HG02678 (cell line): ENCODE measurements around the gene FCGBP.
"Not testable (repeated sequence)": the region's sequence is repeated elsewhere in the genome, so short reads cannot be mapped to it uniquely, and the experiment has no call there.

Source experiments
- ATAC-seq: cut with Tn5 transposase; IDR thresholded peaks from one replicate; pipeline ENCODE4 v1.9.1; 2021; ENCODE audit warnings: mild to moderate bottlenecking, moderate library complexity; ENCODE audit not compliant: unreplicated experiment

Gene FCGBP

DNA sequence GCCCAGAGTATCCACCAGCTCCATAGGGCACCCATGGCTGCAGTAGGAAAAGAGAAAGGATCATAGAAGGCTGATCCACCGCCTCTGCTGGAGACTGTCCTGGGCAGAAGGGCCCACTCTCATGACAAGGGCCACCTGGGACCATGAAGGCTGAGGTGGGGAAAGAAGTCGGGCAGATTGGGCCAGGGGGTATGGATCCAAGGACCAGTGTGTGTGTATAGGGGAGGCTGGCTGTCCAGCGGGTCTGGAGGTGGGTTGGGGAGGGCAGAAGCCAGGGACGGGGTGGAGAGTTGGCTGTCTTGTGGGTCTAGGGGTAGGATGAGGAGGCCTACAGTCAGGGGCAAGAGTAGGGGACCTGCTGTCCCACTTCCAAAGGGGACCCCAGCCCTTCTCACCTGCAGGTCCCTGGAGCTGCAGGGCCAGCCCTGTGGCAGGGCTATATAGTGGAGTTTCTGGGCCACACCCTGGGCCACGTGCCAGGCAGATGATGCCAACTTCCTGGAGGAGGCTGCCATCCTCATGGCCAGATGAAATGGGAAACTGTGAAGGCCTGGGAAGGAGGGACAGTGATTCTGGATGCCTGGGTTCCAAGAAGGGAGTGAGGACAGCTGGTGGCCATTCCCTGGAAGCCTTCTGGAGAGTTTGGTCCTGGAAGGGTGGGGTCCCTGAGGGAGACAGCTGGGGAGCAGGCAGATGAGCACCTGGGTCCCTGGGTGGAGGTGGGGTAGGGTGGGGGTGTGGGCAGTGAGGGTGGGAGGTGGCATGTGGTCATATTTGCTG is at the start of gene FCGBP:
Gene FCGBP (minus strand): TSS at position 51 of the 780 bp plus-strand sequence.
- ATAC-seq = no peak

DNA sequence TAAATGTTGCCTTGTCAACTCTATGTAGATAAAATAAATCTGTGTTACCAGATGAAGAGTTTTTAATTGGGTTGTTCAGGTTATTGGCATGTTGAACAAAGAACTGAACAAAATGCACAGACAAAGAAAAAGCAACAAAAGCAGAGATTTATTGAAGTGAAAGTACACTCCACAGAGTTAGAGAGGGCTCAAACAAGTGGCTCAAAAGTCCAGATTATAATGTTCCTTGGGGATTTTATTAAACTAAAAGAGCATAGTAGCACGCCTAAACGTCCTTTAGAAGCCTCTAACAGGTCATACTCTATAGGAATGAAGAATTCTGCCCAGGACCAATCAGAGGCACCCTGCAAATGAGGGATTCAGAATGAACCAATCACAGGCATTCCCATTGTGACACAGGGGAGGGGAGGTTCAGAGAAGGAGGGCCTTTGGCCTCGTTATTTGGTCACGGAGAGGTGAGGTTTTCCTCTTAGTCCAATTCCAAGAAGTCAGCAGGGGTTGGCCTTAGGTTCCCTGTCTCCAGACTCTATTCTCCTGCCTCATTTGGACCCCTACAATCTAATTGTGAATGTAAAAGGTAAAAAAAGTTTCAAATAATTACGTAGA is 49.4 kb upstream of the FCGBP start:
- no peak for ATAC-seq

DNA sequence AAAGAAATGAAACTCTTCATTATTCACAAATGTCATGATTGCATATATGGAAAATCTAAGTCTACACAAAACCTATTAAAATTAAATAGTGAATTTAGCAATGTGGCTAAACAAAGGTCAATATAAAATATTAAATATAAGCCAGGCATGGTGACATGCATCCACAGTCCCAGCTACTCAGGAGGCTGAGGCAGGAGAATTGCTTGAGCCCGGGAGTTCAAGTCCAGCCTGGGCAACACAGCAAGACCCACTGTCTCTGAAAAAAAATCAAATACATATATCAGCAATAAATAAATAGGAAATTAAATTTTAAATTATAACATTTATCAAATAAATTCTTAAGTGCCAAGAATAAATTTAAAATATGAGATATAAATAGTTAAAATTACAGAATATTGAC is 48.4 kb upstream of the FCGBP start:
- ATAC-seq = no peak

DNA sequence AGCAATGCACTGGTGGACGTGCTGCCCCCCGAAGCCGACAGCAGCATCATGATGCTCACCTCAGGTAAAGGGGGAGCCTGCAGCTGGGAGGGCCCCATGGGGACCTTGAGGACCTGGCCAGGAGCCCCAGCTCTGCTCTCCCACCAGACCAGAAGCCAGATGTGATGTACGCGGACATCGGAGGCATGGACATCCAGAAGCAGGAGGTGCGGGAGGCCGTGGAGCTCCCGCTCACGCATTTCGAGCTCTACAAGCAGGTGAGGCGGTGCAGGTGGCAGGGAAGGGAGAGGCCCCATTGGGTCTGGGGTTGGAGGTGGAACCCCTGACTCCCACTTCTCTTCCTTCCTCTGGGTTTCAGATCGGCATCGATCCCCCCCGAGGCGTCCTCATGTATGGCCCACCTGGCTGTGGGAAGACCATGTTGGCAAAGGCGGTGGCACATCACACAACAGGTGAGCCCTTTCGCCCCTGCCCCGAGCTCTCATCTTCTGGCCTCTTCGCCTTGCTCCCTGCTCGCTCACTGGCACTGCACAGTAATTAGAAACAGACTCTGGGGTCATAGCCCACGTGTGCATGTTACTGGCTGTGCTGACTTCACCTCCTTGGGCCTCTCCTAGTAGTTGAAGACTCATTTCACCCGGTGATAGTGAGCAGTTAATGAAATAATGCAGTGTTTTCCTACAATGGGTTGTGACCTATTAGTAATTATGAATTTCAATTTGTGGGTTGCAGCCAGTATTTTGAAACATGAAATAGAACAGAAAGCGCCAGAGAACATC is 40.1 kb upstream of the FCGBP start:
- no peak for ATAC-seq

DNA sequence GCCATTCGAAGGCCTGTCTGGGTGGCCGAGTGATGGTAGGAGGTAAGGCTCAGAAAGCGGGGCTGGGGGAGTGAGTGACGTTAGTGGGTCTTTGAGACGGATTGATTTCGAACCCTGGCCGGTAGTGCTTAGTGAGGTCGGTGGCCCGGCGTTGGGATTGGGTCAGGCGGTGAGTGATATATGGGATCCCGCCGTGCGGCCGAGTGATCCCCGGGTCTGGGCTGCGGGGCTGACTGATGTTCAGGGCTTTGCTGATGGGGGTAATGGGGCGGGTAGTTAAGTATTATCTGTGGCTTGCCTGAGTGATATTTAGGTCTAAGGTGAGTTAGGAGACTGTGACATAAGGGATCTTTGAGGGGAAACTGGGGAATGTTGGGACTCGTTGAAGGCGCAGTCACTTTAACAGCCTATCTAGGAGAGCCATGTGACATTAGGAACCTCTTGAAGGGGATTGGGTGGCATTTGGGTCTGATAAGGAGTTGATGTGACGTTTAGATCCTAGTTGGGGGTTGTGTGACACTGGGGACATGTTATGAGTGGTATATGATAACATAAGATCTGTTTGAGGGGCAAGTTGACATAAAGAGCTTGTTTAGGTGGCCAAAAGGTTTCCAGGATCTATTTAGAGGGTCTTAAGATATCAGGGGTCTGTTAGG is 37.1 kb upstream of the FCGBP start:
- ATAC-seq = no peak

DNA sequence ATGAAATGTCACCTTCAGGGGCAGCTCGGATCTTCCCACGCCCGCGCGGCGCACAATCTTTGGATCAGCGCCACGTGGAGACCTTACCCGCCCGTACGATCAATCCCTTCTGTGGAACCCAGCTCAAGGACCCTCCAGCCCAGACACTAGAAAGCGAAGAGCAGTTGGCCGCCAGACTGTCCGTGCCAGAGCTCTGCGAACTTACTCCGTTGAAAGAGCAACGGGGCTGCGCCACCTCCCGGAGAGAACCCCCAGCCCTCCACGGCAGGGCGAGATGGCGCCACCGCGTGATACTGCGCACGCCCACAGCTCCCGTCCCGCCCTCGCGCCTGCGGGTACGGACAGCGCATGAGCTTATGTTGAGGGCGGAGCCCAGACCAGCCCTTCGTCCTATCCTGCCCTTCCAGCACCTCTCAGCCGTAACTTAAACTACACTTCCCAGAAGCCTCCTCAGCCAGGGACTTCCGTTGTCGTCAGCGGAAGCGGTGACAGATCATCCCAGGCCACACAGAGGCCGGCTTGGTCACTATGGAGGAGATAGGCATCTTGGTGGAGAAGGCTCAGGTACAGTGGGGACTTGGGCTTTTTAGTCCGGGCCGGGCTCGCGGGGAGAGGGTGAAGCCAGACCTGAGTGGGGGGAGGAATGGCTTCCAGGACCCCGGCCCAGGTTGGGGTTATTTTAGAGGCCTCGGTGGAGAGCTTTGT is 36.4 kb upstream of the FCGBP start, which contains the start of gene PSMC4:
Gene PSMC4 (plus strand): TSS at position 491 of the 705 bp plus-strand sequence. CDS start 38 bp downstream, at position 529.
- peak; percentile 96 for ATAC-seq

DNA sequence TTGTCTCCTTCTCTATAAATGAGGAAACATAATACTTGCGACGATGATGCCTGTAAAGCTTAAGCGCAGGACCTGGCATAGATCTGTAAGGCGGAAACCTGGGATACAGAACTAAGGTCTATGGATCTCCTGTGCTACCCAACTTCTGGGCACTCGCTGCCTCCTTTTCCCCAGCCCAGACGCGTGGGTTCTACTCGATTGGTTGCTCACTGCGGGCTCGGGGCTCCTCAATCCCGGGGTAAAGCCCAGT is 35.9 kb upstream of the FCGBP start:
- ATAC-seq = peak; percentile 8

DNA sequence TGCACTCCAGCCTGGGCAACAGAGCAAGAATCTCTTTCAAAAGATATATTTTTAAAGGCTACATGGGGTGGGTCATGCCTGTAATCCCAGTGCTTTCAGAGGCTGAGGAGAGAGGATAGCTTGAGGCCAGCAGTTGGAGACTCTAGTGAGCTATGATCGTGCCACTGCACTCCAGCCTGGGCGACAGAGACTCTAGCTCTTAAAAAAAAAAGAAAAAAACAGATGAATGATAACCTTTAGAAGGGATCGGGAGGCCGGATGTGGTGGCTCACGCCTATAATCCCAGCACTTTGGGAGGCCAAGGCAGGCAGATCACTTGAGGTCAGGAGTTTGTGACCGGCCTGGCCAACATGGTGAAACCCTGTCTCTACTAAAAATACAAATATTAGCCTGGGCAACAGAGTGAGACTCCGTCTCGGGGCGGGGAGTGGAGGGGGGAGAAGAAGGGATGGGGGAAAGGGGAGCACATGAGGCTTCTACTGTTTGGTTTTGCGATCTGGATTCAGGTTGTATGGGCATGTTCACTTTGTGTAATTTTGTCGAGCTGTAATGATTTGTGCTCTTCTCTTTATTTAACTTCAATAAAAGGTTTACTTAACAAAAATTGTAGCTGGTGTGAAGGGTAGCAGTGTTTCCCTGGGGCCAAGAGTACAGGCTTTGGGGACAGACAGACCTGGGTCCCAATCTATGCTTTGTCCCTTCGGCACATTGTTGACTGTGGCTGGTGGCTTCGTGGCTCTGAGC is 35.4 kb upstream of the FCGBP start:
- ATAC-seq = no peak

DNA sequence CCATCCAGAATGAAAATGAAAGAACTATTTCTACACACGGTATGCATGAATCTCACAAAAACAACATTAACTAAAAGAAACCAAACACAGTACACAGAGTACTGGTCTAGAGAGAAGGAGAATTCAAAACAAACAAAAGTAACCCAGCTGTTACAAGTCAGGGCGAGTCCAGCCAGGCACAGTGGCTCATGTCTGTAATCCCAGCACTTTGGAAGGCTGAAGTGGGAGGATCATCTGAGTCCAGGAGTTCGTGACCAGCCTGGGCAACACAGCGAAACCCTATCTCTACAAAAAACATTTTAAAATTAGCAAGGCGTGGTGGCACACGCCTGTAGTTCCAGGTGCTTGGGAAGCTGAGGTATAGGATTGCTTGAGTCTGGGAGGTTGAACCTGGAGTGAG is 34.8 kb upstream of the FCGBP start:
- ATAC-seq = no peak

DNA sequence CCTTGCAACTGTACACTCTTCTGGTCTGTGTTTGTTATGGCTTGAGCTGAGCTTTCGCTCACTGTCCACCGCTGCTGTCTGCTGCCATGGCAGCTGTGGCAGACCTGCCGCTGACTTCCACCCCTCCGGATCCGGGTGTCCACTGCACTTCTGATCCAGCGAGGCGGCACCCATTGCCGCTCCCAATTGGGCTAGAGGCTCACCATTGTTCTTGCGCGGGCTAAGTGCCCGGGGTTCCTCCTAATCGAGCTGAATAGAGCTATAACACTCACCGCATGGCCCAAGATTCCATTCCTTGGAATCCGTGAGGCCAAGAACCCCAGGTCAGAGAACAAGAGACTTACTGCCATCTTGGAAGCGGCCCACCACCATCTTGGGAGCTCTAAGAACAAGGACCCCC is 34.4 kb upstream of the FCGBP start:
- no peak for ATAC-seq

DNA sequence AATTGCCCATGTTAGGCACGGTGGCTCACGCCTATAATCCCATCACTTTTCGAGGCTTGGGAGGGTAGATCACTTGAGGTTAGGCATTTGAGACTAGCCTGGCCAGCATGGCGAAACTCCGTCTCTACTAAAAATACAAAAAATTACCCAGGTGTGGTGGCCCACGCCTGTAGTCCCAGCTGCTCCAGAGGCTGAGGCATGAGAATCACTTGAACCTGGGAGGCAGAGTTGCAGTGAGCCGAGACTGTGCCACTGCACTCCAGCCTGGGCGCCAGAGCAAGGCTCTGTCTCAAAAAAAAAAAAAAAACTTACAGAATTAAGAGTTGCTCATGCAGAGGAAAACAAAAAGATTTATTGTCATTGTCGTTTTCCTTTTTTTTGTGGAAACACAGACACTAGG is 33.1 kb upstream of the FCGBP start:
- no peak for ATAC-seq

DNA sequence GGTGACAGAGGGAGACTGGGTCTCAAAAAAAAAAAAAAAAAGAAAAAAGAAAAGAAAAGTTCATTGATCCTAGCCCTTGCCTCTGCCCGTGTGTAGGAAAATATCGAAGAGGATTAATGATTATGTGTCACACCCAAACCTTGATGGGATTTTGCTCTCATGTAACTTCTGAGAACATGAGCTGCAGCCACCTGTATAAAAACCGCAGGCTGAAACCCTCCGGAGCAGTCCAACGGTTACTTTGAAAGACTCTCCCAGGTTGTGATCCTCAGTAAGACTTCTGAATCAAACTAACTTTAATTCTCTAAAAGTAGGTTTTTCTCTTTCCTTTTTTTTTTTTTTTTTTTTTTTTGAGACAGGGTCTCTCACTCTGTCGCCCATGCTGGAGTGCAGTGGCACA is 32.2 kb upstream of the FCGBP start:
- ATAC-seq = no peak

DNA sequence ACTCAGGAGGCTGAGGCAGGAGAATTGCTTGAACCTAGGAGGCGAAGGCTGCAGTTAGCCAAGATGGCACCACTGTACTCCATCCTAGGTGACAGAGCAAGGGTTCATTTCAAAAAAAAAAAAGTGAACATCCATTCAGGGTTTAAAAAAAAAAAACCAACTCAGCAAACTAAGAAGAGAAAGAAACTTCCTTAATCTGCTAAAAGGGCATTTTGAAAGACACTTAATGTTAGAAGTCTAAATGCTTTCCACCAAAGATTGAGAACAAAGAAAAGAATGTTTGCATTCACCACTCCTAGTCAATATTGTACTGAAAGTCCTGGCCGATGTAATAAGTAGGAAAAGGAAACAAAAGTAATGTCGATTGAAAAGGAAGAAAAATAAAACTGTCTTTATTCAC is 29.5 kb upstream of the FCGBP start:
- ATAC-seq = no peak

DNA sequence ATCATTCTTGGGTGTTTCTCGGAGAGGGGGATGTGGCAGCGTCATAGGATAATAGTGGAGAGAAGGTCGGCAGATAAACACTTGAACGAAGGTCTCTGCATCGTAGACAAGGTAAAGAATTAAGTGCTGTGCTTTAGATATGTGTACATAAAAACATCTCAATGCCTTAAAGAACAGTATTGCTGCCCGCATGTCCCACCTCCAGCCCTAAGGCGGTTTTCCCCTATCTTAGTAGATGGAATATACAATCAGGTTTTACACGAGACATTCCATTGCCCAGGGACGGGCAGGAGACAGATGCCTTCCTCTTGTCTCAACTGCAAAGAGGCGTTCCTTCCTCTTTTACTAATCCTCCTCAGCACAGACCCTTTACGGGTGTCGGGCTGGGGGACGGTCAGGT is 25.0 kb upstream of the FCGBP start:
- not testable (repeated sequence) for ATAC-seq

DNA sequence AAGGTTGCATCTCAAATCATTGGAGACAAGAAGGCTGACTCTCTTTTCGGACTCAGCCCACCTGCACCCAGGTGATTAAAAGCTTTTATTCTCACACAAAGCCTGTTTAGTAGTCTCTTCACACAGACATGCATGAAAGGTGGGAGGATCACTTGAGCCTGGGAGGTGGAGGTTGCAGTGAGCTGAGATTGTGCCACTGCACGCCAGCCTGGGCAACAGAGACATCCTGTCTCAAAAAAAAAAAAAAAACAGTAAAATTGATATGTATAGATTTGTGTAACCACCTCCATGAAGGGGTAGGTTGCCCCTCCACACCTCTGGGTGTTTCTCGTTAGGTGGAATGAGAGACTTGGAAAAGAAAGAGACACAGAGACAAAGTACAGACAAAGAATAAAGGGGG is 24.5 kb upstream of the FCGBP start:
- ATAC-seq = not testable (repeated sequence)

DNA sequence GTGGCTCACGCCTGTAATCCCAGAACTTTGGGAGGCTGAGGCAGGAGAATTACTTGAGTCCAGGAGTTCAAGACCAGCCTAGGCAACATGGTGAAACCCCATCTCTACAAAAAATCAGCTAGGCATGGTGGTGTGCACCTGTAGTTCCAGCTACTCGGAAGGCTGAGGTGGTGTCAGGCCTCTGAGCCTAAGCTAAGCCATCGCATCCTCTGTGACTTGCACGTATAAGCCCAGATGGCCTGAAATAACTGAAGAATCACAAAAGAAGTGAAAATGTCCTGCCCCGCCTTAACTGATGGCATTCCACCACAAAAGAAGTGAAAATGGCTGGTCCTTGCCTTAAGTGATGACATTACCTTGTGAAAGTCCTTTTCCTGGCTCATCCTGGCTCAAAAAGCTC is 23.5 kb upstream of the FCGBP start:
- not testable (repeated sequence) for ATAC-seq

DNA sequence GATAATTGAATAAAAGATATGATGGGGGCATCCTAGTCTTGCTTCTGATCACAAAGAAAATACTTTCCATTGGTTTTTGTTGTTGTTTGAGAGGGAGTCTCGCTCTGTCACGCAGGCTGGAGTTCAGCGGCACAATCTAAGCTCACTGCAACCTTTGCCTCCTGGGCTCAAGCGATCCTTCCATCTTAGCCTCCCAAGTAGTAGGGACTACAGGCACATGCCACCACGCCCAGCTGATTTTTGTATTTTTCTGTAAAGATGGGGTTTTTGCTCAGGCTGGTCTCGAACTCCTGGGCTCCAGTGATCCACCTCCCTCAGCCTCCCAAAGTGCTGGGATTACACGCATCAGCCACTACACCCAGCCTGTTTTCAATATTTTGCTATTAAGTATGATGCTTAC is 19.5 kb upstream of the FCGBP start:
- no peak for ATAC-seq

DNA sequence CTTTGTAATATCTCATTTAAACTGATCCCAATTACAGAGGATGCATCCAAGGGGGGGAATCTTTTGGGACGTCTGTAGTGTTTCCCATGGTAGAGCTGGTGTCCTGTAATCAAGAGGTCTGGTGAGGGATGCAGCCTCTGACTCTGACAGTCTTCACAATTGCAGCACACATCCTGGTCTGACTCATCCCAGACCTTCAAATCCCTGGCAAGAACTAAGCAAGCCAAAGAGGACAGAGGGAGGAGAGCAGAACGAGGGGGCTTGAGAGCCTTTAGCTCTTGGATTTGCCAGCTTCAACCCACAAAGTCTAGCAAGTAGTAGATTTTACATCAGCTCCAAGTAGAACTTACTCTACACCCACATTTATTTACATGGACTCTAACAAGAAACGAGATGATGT is 17.3 kb upstream of the FCGBP start:
- no peak for ATAC-seq

DNA sequence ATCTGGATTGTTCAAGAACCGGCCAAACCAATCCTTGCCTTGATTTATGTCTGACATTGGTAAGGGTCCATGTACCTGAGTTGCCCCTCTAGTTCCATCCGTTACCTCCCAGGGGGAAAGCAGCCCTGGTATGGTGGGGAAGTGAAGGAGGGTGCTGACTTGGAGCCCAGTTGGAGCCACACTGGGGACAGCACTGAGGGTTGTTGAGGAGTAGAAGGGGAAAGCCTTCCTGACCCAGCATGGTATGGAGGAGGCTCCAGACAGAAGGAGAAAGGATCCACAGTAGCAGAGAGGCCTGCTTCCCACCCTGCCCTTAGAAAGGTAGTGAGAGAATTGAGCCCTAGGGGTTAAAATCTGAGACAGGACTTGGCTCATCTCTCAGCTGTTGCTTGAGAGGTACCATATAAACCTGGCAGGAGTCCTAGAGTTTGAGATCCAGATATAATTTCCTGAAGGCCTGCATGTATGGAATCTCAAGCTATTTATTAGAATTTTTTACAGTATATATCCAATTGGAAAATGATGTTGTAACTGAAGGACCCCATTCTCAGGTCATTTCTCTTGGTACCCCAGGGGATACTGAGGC is 16.7 kb upstream of the FCGBP start:
- ATAC-seq = no peak
